DOHH2 (cell line): ENCODE results near the gene LILRB5.
"Not testable (repeated sequence)": the region's sequence is repeated elsewhere in the genome, so short reads cannot be mapped to it uniquely, and the experiment has no call there.

ENCODE experiments used
- CTCF ChIP-seq: fragments of 200-600 bp; sonication (generic); IDR thresholded peaks from one replicate; pipeline ENCODE4 v1.5.1; 2014; ENCODE audit warnings: antibody characterized with exemption, mild to moderate bottlenecking, low read depth, low read length; ENCODE audit not compliant: poor library complexity, severe bottlenecking
- EZH2phosphoT487 ChIP-seq: fragments of 200-600 bp; sonication (generic); IDR thresholded peaks from 2 replicates; pipeline ENCODE4 v1.6.1; 2017; ENCODE audit warnings: borderline replicate concordance, mild to moderate bottlenecking, antibody characterized with exemption, low read length, moderate library complexity, mixed read lengths

GRCh38 chr19:54221947-54222346, 35.1 kb downstream of the LILRB5 start:
- TF ChIP-seq CTCF, EZH2phosphoT487: not testable (repeated sequence)
